GM12873 (cell line): ENCODE results near the gene RPS3.

Experiments
- TF ChIP-seq, protein P1 (sequence below): IDR thresholded peaks from 2 replicates; pipeline ENCODE4 v1.5.1; 2012; ENCODE audit warnings: low read depth, mild to moderate bottlenecking, moderate library complexity, low read length, control low read depth; ENCODE audit not compliant: insufficient read depth; ENCODE audit errors: missing control alignments

Gene RPS3

DNA sequence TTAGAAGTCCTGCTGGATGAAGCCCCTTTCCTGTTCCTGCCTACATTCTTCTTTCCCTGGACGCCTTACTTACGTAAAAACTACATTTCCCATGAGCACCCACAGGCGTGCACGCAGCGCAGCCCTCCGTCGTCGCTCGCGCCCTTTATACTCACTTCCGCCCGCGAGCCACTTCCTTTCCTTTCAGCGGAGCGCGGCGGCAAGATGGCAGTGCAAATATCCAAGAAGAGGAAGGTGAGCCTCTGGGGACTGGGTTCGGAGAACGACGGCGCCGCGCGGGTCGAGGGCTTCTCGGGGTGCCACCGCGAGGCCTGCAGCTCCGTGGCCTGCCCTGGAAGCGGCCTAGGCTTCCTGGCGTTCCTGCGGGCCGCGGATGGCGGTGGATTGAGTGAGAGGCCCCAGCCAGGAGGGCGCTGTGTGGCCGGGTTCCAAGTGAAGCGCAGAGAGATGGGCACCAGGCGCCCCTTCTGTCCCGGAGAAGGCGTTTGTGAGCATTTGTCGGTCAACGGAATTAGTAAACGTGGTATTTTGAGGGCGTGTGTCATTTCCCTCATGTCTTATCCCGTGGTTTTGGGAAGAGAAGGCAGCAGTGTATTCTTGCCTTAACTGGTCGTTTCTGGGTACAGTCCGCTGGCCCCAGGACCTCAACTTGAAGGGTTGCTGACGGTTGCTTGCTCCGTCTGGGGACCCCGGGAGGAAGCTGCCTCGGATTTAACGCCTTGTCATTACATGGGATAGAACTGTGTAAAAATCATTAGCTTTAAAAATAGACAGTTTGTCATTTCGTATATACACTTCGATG lies at the start of gene RPS3:
Gene RPS3, plus strand, starts transcription at position 175 of the 802 bp plus-strand sequence. Its CDS starts 30 bp downstream, at position 205.
- TF ChIP-seq, protein P1, sequence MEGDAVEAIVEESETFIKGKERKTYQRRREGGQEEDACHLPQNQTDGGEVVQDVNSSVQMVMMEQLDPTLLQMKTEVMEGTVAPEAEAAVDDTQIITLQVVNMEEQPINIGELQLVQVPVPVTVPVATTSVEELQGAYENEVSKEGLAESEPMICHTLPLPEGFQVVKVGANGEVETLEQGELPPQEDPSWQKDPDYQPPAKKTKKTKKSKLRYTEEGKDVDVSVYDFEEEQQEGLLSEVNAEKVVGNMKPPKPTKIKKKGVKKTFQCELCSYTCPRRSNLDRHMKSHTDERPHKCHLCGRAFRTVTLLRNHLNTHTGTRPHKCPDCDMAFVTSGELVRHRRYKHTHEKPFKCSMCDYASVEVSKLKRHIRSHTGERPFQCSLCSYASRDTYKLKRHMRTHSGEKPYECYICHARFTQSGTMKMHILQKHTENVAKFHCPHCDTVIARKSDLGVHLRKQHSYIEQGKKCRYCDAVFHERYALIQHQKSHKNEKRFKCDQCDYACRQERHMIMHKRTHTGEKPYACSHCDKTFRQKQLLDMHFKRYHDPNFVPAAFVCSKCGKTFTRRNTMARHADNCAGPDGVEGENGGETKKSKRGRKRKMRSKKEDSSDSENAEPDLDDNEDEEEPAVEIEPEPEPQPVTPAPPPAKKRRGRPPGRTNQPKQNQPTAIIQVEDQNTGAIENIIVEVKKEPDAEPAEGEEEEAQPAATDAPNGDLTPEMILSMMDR: peak; percentile 27

DNA sequence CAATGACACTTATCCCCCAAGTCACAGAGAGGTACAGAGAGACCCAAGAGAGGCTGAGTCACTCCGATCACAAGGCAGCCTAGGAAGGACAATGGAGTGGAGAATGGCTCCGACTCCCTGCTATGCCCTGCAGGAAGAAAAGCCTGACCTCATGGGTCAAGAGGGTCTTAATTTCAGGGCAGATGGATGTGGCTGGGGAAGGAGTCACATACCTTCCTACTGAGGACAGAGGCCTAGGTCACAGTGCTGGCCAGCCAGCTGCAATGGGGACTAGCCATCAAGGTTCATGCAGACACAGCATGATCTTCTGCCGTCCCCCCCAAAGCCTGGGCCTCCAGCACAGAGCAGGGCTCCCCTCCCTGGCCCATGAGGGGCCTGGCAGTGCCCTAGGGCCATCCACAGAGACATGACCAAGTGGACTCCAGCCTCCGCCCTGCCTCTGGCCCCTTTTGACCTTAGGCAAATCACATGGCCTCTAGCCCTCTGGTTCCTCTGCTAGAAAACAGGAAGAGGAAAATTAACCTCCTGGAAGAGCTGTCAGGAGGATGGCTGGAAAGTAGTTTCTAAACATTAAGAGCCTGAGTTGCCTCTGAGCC lies 49.7 kb upstream of the RPS3 start:
- TF ChIP-seq, protein P1: no peak

DNA sequence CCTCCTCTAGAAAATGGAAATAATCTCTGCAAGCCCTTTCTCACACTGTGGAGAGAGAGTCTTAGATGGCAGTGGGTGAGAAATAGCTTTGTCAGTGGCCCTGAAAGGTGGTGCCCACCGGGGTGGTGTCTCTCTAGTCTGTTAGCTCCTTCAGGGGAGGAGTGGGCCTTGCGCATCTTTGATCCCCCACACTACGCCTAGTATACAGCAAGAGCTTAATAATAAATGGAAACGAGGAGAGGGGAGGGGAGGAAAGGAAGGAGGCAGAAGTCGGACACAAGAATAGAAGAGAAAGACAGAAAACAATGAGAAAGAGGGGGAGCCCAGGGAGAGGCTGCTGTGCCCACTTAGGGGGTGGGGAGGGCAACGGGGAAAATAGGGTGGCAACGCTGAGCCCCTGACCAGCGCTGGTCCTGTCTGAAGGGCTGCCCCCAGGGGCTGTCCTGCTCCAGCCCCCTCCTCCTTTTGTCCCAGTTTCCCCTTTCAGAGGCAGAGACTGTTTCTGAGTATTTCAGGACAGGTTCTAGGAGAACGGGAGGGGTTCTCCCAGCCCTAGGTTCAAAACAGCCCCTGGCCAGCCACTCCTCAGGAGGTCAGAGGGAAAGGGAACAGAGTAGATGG lies 49.1 kb upstream of the RPS3 start:
- TF ChIP-seq, protein P1: no peak

DNA sequence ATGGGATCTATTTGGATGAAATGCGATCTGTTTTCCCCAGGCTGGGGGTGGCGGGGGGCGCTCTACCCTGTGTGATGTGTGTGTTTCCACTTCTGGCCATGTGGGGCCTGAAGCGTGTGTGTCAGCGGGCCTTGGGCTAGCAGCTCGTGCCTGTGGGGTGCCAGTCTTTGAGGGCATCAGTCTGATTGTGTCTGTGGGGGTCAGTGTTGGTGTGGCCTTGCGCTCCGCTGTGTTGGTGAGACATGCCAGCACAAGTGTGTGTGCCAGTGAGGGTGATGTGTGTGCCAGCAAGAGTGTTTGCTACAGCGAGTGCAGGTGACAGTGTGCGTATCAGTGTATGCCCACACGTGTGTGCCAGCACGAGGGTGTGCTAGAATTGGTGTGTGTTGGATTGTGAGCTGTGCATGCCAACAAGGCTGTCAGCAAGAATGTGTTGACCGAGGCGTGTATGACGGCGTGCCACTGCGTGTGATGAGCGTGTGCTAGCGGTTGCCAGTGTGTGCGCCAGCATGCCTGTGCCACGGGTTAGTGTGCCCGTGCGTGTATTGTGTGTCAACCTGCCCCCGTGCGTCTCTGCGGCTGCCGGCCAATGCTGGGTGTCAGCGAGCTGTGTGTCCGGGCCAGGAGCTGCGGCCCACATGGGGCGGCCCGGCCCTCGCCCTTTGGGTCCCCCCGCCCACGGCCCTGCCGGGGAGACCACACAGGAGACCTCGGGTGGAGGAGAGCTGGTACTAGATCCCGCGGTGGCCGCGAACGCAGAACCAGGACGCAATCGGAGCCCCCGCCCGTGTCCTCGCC lies 48.4 kb upstream of the RPS3 start:
- TF ChIP-seq, protein P1: peak; percentile 30

DNA sequence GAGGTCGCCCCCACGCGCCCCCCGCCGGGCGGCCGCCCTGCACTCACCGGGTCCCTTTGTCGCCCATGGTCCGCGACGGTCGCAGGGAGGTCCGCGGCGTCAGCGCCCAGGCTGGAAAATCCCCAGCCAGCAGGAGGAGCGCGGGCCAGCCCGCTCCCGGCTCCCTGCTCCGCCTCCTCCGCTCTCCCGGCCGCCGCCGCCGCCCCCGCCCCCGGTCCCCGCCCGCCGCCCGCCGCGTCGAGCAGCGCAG lies 47.9 kb upstream of the RPS3 start, which contains the start of gene ARRB1:
Gene ARRB1, minus strand, starts transcription at position 121 of the 250 bp plus-strand sequence. Its CDS starts 54 bp downstream, at position 67.
- TF ChIP-seq, protein P1: no peak

- TF ChIP-seq, protein P1: peak; percentile 18
These were observed 47.3 kb upstream of the RPS3 start for GRCh38 chr11:75351791-75352587.
